Measurements from ENCODE around the gene OLAH. TPM values are rescaled to one million over a fixed set of nuclear protein-coding genes. Genes with fewer than 3 reads are reported as not detected.

OLAH gene
- total RNA-seq, 1 experiment from 2014 or later: 0.48 TPM

- H4K20me1 ChIP-seq (ENCODE audit: control insufficient read depth, insufficient read depth, insufficient read length): no peaks in the 10 kb centered on the region
- no peaks in the 10 kb centered on the region for H3K23me2 ChIP-seq (ENCODE audit: insufficient read length, low read depth, low read length, poor library complexity, severe bottlenecking)
- no peak overlapping the region for H2BK5ac ChIP-seq (ENCODE audit: insufficient read length, low read length)
- H2BK120ac ChIP-seq (ENCODE audit: low read depth, low read length, poor library complexity, severe bottlenecking): no peak overlapping the region
- no peak for TF ChIP-seq CTCF (conservative IDR thresholded peaks at IDR 0.05)
- H2AK5ac ChIP-seq (ENCODE audit: insufficient read length, low read length): no peak overlapping the region
- no peak overlapping the region for H3K18ac ChIP-seq (ENCODE audit: insufficient read length, low read depth, low read length)
- no peak overlapping the region for H4K5ac ChIP-seq (ENCODE audit: insufficient read length, low read depth, low read length)
- no peak overlapping the region for H3K4me3 Mint-ChIP-seq
- H3K14ac ChIP-seq (ENCODE audit: insufficient read depth, low read length): no peak overlapping the region
- no peak overlapping the region for H3K23ac ChIP-seq (ENCODE audit: insufficient read length, low read depth, low read length)
- H3K4ac ChIP-seq (ENCODE audit: low read depth, low read length): no peak overlapping the region
- H3K27me3 Mint-ChIP-seq (ENCODE audit: low read depth): no peaks in the 10 kb centered on the region; the same call in 1 of the 2 replicates
- H4K8ac ChIP-seq (replicated peaks; ENCODE audit: insufficient read length, low read depth, low read length): no peak overlapping the region
- no peaks in the 10 kb centered on the region for H3K79me1 ChIP-seq (ENCODE audit: insufficient read depth, low read depth, low read length, poor library complexity, severe bottlenecking)
- no peak overlapping the region for H3K9ac ChIP-seq (ENCODE audit: extremely low read depth, insufficient read length, low read length)
- H2BK15ac ChIP-seq (ENCODE audit: low read depth, low read length): no peak overlapping the region
- H3K4me2 ChIP-seq (ENCODE audit: insufficient read depth, insufficient read length, low read length): no peak overlapping the region
- WGBS (ENCODE audit: extremely low coverage, insufficient read length, low lambda C conversion rate): no CpG with 5 or more reads among the region's 1 CpG
- peaks cover 10 to 18% of the 10 kb centered on the region in 2 experiments for H3K9me3 Mint-ChIP-seq
- no peak for DNase-seq
- H3K27ac ChIP-seq (ENCODE audit: insufficient read length, low read depth, low read length): no peak overlapping the region
- peaks cover 0 to 10% (median 7%) of the 10 kb centered on the region in 3 experiments; a peak in 4 of 7 replicates for H3K36me3 Mint-ChIP-seq (ENCODE audit: insufficient read depth in 1 of 3, low read depth in 3 of 3)
- no peak overlapping the region for H2BK20ac ChIP-seq (ENCODE audit: low read depth, low read length, poor library complexity, severe bottlenecking)
- H3K27ac Mint-ChIP-seq: no peak overlapping the region
- H3K79me2 ChIP-seq (ENCODE audit: insufficient read depth, low read length): no peaks in the 10 kb centered on the region
- no peak overlapping the region for H3K56ac ChIP-seq (ENCODE audit: insufficient read length, low read depth, low read length)
- no peak overlapping the region for H2BK12ac ChIP-seq (ENCODE audit: insufficient read length, low read depth, low read length)
- H3K4me1 ChIP-seq (ENCODE audit: insufficient read depth, low read length): no peaks in the 10 kb centered on the region
- H3K9me3 ChIP-seq (ENCODE audit: control insufficient read depth, low read depth, low read length): no peaks in the 10 kb centered on the region
- no peaks in the 10 kb centered on the region for H3K4me1 Mint-ChIP-seq
- no peak overlapping the region for H4K91ac ChIP-seq (ENCODE audit: insufficient read length, low read depth, low read length)
- H3T11ph ChIP-seq (ENCODE audit: low read length): no peak overlapping the region
- H2AFZ ChIP-seq (ENCODE audit: low read length): no peak overlapping the region
- H3K27me3 ChIP-seq (ENCODE audit: insufficient read depth, low read length): no peaks in the 10 kb centered on the region
Observed at GRCh38 chr10:15058689-15059088, 14.9 kb downstream of the OLAH start.
